LNCAP (cell line): ENCODE measurements around the gene SDCBP2.

Source experiments
- TF ChIP-seq, protein P1 (sequence below): fragments of 450-650 bp; IDR thresholded peaks from 2 replicates; pipeline ENCODE4 v1.5.1; 2017; ENCODE audit warnings: mild to moderate bottlenecking

SDCBP2 gene

DNA sequence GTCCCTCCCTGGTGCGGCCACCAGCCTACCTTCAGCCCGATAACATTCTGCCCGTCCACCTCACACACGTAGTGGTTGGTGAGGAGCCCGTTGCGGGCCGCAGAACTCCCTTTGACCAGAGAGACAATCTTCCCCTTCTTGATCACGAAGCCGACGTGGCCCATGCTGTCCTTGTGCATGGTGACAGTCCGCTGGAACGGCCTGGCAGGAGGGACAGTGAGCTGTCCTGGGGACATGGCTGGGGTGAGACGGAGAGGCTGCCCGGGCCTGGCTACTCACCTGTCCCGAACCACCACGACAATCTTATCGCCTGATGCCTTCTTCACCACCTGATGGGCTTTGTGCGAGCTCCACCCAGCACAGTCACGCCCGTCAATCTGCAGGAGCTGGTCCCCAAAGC, 16.6 kb downstream of the SDCBP2 start:
- TF ChIP-seq, protein P1, sequence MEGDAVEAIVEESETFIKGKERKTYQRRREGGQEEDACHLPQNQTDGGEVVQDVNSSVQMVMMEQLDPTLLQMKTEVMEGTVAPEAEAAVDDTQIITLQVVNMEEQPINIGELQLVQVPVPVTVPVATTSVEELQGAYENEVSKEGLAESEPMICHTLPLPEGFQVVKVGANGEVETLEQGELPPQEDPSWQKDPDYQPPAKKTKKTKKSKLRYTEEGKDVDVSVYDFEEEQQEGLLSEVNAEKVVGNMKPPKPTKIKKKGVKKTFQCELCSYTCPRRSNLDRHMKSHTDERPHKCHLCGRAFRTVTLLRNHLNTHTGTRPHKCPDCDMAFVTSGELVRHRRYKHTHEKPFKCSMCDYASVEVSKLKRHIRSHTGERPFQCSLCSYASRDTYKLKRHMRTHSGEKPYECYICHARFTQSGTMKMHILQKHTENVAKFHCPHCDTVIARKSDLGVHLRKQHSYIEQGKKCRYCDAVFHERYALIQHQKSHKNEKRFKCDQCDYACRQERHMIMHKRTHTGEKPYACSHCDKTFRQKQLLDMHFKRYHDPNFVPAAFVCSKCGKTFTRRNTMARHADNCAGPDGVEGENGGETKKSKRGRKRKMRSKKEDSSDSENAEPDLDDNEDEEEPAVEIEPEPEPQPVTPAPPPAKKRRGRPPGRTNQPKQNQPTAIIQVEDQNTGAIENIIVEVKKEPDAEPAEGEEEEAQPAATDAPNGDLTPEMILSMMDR, result no peak

- TF ChIP-seq, protein P1, result no peak
Observed at GRCh38 chr20:1310506-1311190, 18.3 kb downstream of the SDCBP2 start.

DNA sequence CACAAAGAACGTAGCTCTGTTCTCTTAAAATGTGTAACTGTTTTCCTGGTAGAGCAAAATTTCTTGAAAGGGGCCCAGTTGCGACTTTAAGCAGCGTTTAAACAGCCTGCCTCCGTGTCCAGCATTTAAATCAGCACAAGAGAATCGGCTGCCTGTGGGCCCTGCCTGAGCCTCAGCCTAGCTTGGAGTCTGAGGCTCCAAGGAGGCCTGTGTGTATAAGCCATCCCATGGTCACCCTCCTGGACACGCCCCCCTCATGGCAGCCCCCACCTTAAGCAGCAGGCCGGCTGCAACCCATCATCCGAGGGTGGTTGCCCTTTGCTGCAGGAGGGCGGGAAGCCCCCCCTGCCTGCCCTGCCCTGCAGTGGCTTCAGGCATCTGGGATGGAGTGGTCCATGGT, 18.9 kb downstream of the SDCBP2 start:
- TF ChIP-seq, protein P1, result no peak

GRCh38 chr20:1309439-1309847, 19.5 kb downstream of the SDCBP2 start:
- TF ChIP-seq, protein P1, result no peak

DNA sequence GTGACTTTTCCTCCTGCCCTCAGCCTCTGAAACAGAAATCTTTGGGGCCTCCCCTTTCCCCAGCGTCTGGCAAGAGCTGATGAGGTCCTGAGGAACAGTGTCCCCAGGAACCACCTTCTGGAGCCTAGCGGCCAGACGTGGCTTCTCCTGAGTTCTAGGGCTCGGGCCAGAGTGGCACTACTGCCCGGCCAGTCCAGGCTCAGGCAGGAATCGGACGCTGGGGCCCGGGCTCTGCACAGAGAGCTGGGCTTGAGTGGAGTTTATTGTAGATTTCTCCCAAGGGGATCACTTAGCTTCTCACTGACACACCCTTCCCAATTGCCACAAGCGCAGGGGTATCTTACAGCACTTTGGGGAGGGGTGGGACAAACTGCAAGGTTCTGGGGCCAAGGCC, 20.2 kb downstream of the SDCBP2 start:
- TF ChIP-seq, protein P1, result no peak

- TF ChIP-seq, protein P1, result no peak
Observed at GRCh38 chr20:1308067-1308701, 20.8 kb downstream of the SDCBP2 start.

DNA sequence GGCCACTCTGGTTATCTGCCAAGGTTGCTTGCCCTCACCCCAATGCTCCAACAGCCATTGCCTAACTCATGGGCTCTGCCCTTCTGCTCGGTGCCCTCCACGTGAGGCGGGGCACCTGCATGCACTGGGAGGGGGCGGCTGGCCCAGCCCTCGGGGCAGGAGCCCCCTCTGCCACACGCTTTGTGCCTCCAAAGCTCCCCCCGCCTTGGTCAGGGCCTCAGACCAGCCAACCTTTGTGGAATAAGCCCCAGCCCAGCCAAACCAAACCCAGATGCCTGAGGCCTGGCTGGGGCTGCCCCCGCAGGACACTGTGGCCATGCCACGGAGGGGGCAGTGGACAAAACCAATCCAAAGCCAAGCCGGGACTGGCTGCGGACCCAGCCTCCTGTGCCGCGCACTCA, 21.4 kb downstream of the SDCBP2 start:
- TF ChIP-seq, protein P1, result no peak
